Panc1 (cell line): ENCODE results near the gene CACNA2D4. TPM values are rescaled to one million over a fixed set of nuclear protein-coding genes. Genes with fewer than 3 reads are reported as not detected.

ENCODE experiments used
- ATAC-seq: fragments of 200-7000 bp; cut with Tn5 transposase; 2 replicates; pipeline ENCODE4 v1.9.1; 2020; ENCODE audit warnings: mild to moderate bottlenecking, moderate library complexity
- BruUV-seq: library from RNA; stranded (reverse); fragments of 400-500 nt; replicated peaks from 2 replicates; lab custom pipeline; 2021; lab: Mats Ljungman, UMichigan
- CTCF ChIA-PET: fragments of 300-600 bp; sonication (Branson Sonifier 250); formaldehyde crosslinking; loops from one replicate; lab custom pipeline; 2022; ENCODE audit warnings: antibody characterized with exemption; lab: Charles Lee
- POLR2A ChIA-PET: fragments of 300-600 bp; sonication (Branson Sonifier 250); formaldehyde crosslinking; loops from one replicate; lab custom pipeline; 2022; ENCODE audit warnings: antibody characterized with exemption; lab: Charles Lee
- DNase-seq: peaks from one replicate; pipeline ENCODE4 v3.0.0-alpha.2; 2010; ENCODE audit warnings: low read depth, low spot score
- H3K27ac ChIP-seq: 2 replicates; pipeline ENCODE4 v1.5.1; 2011; ENCODE audit warnings: mild to moderate bottlenecking, low read length, inconsistent platforms
- H3K27me3 ChIP-seq: fragments of 200-500 bp; sonication (Bioruptor generic); 2 replicates; pipeline ENCODE4 v1.6.0; 2014; ENCODE audit warnings: low read length, inconsistent platforms; ENCODE audit not compliant: control insufficient read depth, insufficient read depth
- H3K36me3 ChIP-seq: fragments of 200-500 bp; sonication (Bioruptor generic); 2 replicates; pipeline ENCODE4 v1.5.1; 2014; ENCODE audit warnings: inconsistent platforms, mild to moderate bottlenecking, low read length, moderate library complexity; ENCODE audit not compliant: control insufficient read depth, insufficient read depth
- H3K4me1 ChIP-seq: 2 replicates; pipeline ENCODE4 v1.5.1; 2011; ENCODE audit warnings: inconsistent platforms, mild to moderate bottlenecking, low read length, moderate library complexity; ENCODE audit not compliant: control insufficient read depth, insufficient read depth
- H3K4me3 ChIP-seq, 2 experiments: 2 replicates each; pipeline ENCODE4 v1.5.1; 2011 to 2012; ENCODE audit warnings: low read depth in 2 of 2, low read length in 2 of 2, mild to moderate bottlenecking in 2 of 2, inconsistent platforms in 1 of 2, moderate library complexity in 1 of 2
- H3K9me3 ChIP-seq: fragments of 200-500 bp; sonication (Bioruptor generic); 2 replicates; pipeline ENCODE4 v1.5.1; 2014; ENCODE audit warnings: low read depth, mild to moderate bottlenecking, inconsistent platforms, low read length, moderate library complexity; ENCODE audit not compliant: control insufficient read depth, insufficient read depth
- POLR2AphosphoS5 ChIP-seq: IDR thresholded peaks from 2 replicates; pipeline ENCODE4 v1.6.1; 2012; ENCODE audit warnings: mild to moderate bottlenecking, low read depth, low read length, moderate library complexity
- SIN3A ChIP-seq: IDR thresholded peaks from 2 replicates; pipeline ENCODE4 v1.6.1; 2012; ENCODE audit warnings: low read depth, mild to moderate bottlenecking, low read length, moderate library complexity, borderline replicate concordance; ENCODE audit not compliant: insufficient read depth
- TCF7L2 ChIP-seq: IDR thresholded peaks from 2 replicates; pipeline ENCODE4 v1.6.1; 2011; ENCODE audit warnings: mild to moderate bottlenecking, low read depth, low read length, inconsistent platforms
- in situ Hi-C: cut with HindIII; loops from 2 replicates; pipeline ENCODE4 v1.10.0; 2016; ENCODE audit warnings: low sequenced_read_pairs, low pct_unique_long_range_greater_than_20kb
- intact Hi-C: fragments of 100-400 bp; cut with micrococcal nuclease; formaldehyde crosslinking; loops from one replicate; pipeline ENCODE4 v1.10.0; 2022; ENCODE audit not compliant: unreplicated experiment
- total RNA-seq: library from RNA; stranded (reverse); gene quantifications from one replicate; pipeline ENCODE4 v1.2.1, GENCODE V29; 2021; ENCODE audit not compliant: unreplicated experiment
- TF ChIP-seq, protein P1 (sequence below): fragments of 450-650 bp; IDR thresholded peaks from 2 replicates; pipeline ENCODE4 v1.5.1; 2017; ENCODE audit warnings: mild to moderate bottlenecking
- TF ChIP-seq, protein P2 (sequence below), 2 experiments: IDR thresholded peaks; 2 replicates each; pipeline ENCODE4 v1.6.1; 2011 to 2012; ENCODE audit warnings: low read depth in 2 of 2, control low read depth in 1 of 2, low read length in 1 of 2, mild to moderate bottlenecking in 1 of 2, moderate library complexity in 1 of 2; ENCODE audit not compliant: insufficient read depth in 1 of 2

CACNA2D4 gene
- total RNA-seq, 1 experiment from 2014 or later: 0.15 TPM

DNA sequence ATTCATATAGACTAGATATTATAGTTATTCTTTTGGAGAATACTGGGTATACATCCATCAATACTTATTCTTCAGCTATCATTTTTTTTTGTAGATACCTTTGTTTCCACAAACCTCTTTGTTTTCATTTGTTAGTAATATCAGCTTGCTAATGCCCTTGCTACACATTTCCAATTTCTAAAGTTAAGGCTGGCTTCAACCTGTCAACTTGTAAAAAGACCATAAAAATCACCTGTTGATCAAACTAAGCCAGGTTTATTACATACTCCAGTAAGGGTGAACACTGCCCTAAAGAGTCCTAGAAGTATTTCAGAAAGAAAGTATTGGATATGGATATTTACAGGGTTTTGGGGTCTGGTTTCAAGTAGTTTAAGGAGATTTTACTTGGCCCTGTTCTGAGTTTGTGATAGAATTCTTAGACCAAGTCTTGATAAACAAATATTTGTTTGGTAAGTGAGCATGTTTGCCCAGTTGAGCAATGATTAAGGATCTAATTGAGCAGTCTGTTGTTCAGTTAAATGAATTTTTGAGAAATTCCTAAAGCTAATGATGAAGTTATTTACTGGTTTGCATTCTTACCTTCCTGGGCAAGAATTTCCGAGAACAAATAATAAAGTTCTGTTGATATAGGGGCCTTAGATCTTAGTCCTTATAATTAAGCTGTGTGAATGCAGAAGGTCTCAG, 150.9 kb downstream of the CACNA2D4 start:
- ATAC-seq (no peak; the same call in 1 of the 2 replicates), DNase-seq (no peak)
- TF ChIP-seq POLR2AphosphoS5 (no peak), SIN3A (no peak), TCF7L2 (no peak)
- TF ChIP-seq, protein P1, sequence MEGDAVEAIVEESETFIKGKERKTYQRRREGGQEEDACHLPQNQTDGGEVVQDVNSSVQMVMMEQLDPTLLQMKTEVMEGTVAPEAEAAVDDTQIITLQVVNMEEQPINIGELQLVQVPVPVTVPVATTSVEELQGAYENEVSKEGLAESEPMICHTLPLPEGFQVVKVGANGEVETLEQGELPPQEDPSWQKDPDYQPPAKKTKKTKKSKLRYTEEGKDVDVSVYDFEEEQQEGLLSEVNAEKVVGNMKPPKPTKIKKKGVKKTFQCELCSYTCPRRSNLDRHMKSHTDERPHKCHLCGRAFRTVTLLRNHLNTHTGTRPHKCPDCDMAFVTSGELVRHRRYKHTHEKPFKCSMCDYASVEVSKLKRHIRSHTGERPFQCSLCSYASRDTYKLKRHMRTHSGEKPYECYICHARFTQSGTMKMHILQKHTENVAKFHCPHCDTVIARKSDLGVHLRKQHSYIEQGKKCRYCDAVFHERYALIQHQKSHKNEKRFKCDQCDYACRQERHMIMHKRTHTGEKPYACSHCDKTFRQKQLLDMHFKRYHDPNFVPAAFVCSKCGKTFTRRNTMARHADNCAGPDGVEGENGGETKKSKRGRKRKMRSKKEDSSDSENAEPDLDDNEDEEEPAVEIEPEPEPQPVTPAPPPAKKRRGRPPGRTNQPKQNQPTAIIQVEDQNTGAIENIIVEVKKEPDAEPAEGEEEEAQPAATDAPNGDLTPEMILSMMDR: no peak
- TF ChIP-seq, protein P2, sequence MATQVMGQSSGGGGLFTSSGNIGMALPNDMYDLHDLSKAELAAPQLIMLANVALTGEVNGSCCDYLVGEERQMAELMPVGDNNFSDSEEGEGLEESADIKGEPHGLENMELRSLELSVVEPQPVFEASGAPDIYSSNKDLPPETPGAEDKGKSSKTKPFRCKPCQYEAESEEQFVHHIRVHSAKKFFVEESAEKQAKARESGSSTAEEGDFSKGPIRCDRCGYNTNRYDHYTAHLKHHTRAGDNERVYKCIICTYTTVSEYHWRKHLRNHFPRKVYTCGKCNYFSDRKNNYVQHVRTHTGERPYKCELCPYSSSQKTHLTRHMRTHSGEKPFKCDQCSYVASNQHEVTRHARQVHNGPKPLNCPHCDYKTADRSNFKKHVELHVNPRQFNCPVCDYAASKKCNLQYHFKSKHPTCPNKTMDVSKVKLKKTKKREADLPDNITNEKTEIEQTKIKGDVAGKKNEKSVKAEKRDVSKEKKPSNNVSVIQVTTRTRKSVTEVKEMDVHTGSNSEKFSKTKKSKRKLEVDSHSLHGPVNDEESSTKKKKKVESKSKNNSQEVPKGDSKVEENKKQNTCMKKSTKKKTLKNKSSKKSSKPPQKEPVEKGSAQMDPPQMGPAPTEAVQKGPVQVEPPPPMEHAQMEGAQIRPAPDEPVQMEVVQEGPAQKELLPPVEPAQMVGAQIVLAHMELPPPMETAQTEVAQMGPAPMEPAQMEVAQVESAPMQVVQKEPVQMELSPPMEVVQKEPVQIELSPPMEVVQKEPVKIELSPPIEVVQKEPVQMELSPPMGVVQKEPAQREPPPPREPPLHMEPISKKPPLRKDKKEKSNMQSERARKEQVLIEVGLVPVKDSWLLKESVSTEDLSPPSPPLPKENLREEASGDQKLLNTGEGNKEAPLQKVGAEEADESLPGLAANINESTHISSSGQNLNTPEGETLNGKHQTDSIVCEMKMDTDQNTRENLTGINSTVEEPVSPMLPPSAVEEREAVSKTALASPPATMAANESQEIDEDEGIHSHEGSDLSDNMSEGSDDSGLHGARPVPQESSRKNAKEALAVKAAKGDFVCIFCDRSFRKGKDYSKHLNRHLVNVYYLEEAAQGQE (IDR thresholded peaks at IDR 0.05; ENCODE audit: insufficient read depth in 1 of 2, low read depth in 2 of 2, low read length in 1 of 2): no peak
- ChIA-PET POLR2A (interaction anchor here (0.6 kb wide), 2 partner anchors 27 to 1384 kb away, joined by 3 to 6 read pairs; no protein-coding TSS in a partner anchor), CTCF (interaction anchor here (0.6 to 0.7 kb wide), 2 partner anchors 25 to 28 kb away, joined by 12 to 13 read pairs; no protein-coding TSS in a partner anchor)
- Histone ChIP-seq H3K9me3 (no peaks in the 10 kb centered on the region), H3K27ac (no peak overlapping the region), H3K27me3 (no peaks in the 10 kb centered on the region), H3K36me3 (no peaks in the 10 kb centered on the region), H3K4me1 (peaks cover 17% of the 10 kb centered on the region), H3K4me3 (no peak overlapping the region)
- in situ Hi-C loops: no loop called here
- intact Hi-C loops: no loop called here
- BruUV-seq: no TSS peak

DNA sequence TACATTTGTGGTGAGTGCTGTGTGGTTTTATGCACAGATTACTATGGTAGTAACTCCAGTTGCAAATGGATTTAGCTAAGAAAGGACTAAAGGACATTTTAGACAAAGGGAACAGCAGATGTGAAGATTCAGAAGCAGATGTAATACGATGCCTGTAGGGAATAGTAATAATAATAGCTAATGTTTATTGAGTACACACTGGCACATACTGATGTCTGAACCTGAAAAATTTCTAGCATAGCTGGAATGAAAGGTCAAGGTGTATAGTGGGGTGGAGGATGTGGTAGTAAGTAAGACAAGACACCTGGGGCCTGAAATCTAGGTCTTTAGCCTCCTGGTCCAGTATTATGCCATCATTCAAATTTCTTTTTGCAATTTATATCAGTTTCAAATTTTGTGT, 152.3 kb downstream of the CACNA2D4 start:
- ChIA-PET POLR2A (interaction anchor here (0.5 kb wide), 1 partner anchor 218 kb away, joined by 6 read pairs; no protein-coding TSS in a partner anchor), CTCF (no interaction called here)
- Histone ChIP-seq H3K27ac (no peak overlapping the region), H3K36me3 (no peaks in the 10 kb centered on the region; the same call in 1 of the 2 replicates), H3K4me3 (no peak overlapping the region), H3K4me1 (peaks cover 20% of the 10 kb centered on the region), H3K9me3 (no peaks in the 10 kb centered on the region), H3K27me3 (no peaks in the 10 kb centered on the region)
- in situ Hi-C loops (no loop called here), intact Hi-C loops (no loop called here)
- ATAC-seq: no peak
- TF ChIP-seq, protein P1: no peak
- TF ChIP-seq TCF7L2 (no peak), SIN3A (no peak), POLR2AphosphoS5 (no peak)
- TF ChIP-seq, protein P2 (IDR thresholded peaks at IDR 0.05; ENCODE audit: insufficient read depth in 1 of 2, low read depth in 2 of 2, low read length in 1 of 2): no peak
- no TSS peak for BruUV-seq
- DNase-seq: no peak
